NT2/D1 (cell line): ENCODE measurements around the gene TRPM4.

ENCODE experiments used
- SUZ12 ChIP-seq: IDR thresholded peaks from 2 replicates; pipeline ENCODE4 v1.6.1; 2011; ENCODE audit not compliant: insufficient read length, insufficient read depth; ENCODE audit errors: extremely low read depth
- YY1 ChIP-seq: IDR thresholded peaks from 2 replicates; pipeline ENCODE4 v1.6.1; 2011; ENCODE audit not compliant: insufficient read length, insufficient read depth
- ZNF274 ChIP-seq: IDR thresholded peaks from 2 replicates; pipeline ENCODE4 v1.6.1; 2011; ENCODE audit warnings: mild to moderate bottlenecking, low read depth, low read length

GRCh38 chr19:49205114-49205513 is 47.5 kb downstream of the TRPM4 start:
- TF ChIP-seq SUZ12 (no peak), ZNF274 (no peak), YY1 (no peak)
